ENCODE results near the gene DGKB.

DGKB gene

GRCh38 chr7:14260011-14260410 lies 642.5 kb downstream of the DGKB start:
- no peak for DNase-seq

GRCh38 chr7:14258861-14259260 lies 643.7 kb downstream of the DGKB start:
- DNase-seq = no peak

- no peak for DNase-seq
Observed at GRCh38 chr7:14258441-14258840, 644.1 kb downstream of the DGKB start.

- DNase-seq = no peak
Observed at GRCh38 chr7:14252458-14252857, 650.1 kb downstream of the DGKB start.

GRCh38 chr7:14242175-14242574 lies 660.4 kb downstream of the DGKB start:
- DNase-seq = no peak

- DNase-seq = no peak
Observed at GRCh38 chr7:14236834-14237233, 665.7 kb downstream of the DGKB start.

GRCh38 chr7:14235056-14235455 lies 667.5 kb downstream of the DGKB start:
- no peak for DNase-seq

GRCh38 chr7:14233868-14234369 lies 668.6 kb downstream of the DGKB start:
- DNase-seq = no peak

GRCh38 chr7:14233076-14233867 lies 669.3 kb downstream of the DGKB start:
- no peak for DNase-seq

- DNase-seq = no peak
Observed at GRCh38 chr7:14229047-14229446, 673.5 kb downstream of the DGKB start.

GRCh38 chr7:14228341-14228740 lies 674.2 kb downstream of the DGKB start:
- no peak for DNase-seq

- no peak for DNase-seq
Observed at GRCh38 chr7:14226126-14226525, 676.4 kb downstream of the DGKB start.

GRCh38 chr7:14219125-14219524 lies 683.4 kb downstream of the DGKB start:
- DNase-seq = no peak

- no peak for DNase-seq
Observed at GRCh38 chr7:14218338-14218737, 684.2 kb downstream of the DGKB start.

GRCh38 chr7:14209896-14210484 lies 692.6 kb downstream of the DGKB start:
- DNase-seq = peak; percentile 77

GRCh38 chr7:14207711-14208110 lies 694.8 kb downstream of the DGKB start:
- DNase-seq = no peak

GRCh38 chr7:14207138-14207537 lies 695.4 kb downstream of the DGKB start:
- DNase-seq = no peak

- DNase-seq = no peak
Observed at GRCh38 chr7:14206121-14206520, 696.4 kb downstream of the DGKB start.

- no peak for DNase-seq
Observed at GRCh38 chr7:14201353-14201752, 701.2 kb downstream of the DGKB start.

- no peak for DNase-seq
Observed at GRCh38 chr7:14199336-14199735, 703.2 kb downstream of the DGKB start.

- peak; percentile 70 for DNase-seq
Observed at GRCh38 chr7:14197280-14197679, 705.3 kb downstream of the DGKB start.

GRCh38 chr7:14196555-14196954 lies 706.0 kb downstream of the DGKB start:
- no peak for DNase-seq

GRCh38 chr7:14195871-14196270 lies 706.7 kb downstream of the DGKB start:
- no peak for DNase-seq

- no peak for DNase-seq
Observed at GRCh38 chr7:14195079-14195478, 707.5 kb downstream of the DGKB start.

GRCh38 chr7:14191686-14192098 lies 710.9 kb downstream of the DGKB start:
- no peak for DNase-seq

Data from COR-L47 (cell line).